BLaER1 treated with 17β-estradiol and CSF1 and Interleukin-3, amounts not matched to agents 10 nM and 100 nM (cell line): ENCODE results near the gene TMEM140.
"Not testable (repeated sequence)": the region's sequence is repeated elsewhere in the genome, so short reads cannot be mapped to it uniquely, and the experiment has no call there.

ENCODE experiments used
- H3K27ac ChIP-seq, 11 experiments: shearing (Covaris generic); formaldehyde crosslinking; 2 replicates each; pipeline ENCODE4 v1.8.1; 2022
- H3K27me3 ChIP-seq, 11 experiments: shearing (Covaris generic); formaldehyde crosslinking; 2 replicates each; pipeline ENCODE4 v1.8.1; 2022
- H3K36me3 ChIP-seq, 11 experiments: shearing (Covaris generic); formaldehyde crosslinking; 2 replicates each; pipeline ENCODE4 v1.8.1; 2022
- H3K4me1 ChIP-seq, 10 experiments: shearing (Covaris generic); formaldehyde crosslinking; 2 replicates each; pipeline ENCODE4 v1.8.1; 2022
- H3K4me2 ChIP-seq, 11 experiments: shearing (Covaris generic); formaldehyde crosslinking; 2 replicates each; pipeline ENCODE4 v1.8.1; 2022
- H3K4me3 ChIP-seq, 10 experiments: shearing (Covaris generic); formaldehyde crosslinking; 2 replicates each; pipeline ENCODE4 v1.8.1; 2022
- H3K9ac ChIP-seq, 11 experiments: shearing (Covaris generic); formaldehyde crosslinking; 2 replicates each; pipeline ENCODE4 v1.8.1; 2022
- H3K9me3 ChIP-seq, 11 experiments: shearing (Covaris generic); formaldehyde crosslinking; replicated peaks in 1 of 11; 2 replicates each; pipeline ENCODE4 v1.8.1; 2022
- H4K20me1 ChIP-seq, 11 experiments: shearing (Covaris generic); formaldehyde crosslinking; 2 replicates each; pipeline ENCODE4 v1.8.1; 2022
- Cebpa-rat ChIP-seq, 11 experiments: shearing (Covaris generic); IDR thresholded peaks; 2 replicates each; pipeline ENCODE4 v1.8.1; 2022

TMEM140 gene

DNA sequence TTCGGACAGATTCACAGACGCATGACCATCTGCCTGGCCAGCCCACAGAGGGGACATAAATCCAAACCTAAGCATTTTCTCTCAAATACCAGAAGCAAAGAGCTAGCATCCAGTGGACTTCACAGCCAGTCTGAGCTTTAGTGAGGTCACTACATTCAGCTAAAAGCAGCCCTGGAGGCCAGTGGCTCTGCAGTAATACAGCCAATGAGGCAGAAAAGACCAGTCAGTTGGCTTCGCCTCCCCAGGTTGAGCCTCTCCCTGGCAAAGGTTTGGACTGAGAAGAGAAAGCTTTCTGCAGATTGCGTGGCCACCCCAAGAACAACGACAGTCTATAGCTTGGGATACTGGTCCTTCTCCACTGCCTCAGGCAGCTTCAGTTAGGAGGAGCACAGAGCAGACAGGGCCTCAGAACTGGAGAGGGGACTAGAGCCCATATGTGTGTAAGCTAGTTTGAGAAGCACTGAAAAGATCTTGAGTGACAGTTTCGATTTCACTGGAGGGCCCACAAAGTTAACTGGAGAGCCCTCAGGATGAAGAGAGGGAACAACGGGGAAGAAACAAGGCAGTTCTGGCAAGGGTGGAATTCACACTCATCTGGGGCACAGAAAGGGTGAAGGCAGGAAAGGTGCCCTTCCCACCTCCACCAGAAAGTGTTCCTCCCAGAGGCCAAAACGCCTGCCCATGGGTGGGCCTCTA is 59.7 kb downstream of the TMEM140 start:
- Histone ChIP-seq H4K20me1 (peaks cover 0 to 19% (median 0%) of the 10 kb centered on the region in 11 experiments; a peak in 3 of 22 replicates), H3K9me3 (no peaks in the 10 kb centered on the region), H3K9ac (peak overlapping the region in 6 of 11 experiments; percentile 2 to 95 (median 25); a peak in 4 of 22 replicates), H3K4me2 (peak overlapping the region; percentile 55 to 99 (median 90)), H3K27ac (peak overlapping the region in 5 of 11 experiments; percentile 4 to 85 (median 29); a peak in 5 of 22 replicates), H3K27me3 (no peaks in the 10 kb centered on the region), H3K4me3 (peak overlapping the region in 1 of 10 experiments; percentile 89; a peak in 1 of 20 replicates), H3K4me1 (peaks cover 74 to 88% (median 87%) of the 10 kb centered on the region in 10 experiments), H3K36me3 (peaks cover 0 to 28% (median 11%) of the 10 kb centered on the region in 11 experiments; a peak in 14 of 22 replicates)
- TF ChIP-seq Cebpa-rat (IDR thresholded peaks at IDR 0.05) = no peak

DNA sequence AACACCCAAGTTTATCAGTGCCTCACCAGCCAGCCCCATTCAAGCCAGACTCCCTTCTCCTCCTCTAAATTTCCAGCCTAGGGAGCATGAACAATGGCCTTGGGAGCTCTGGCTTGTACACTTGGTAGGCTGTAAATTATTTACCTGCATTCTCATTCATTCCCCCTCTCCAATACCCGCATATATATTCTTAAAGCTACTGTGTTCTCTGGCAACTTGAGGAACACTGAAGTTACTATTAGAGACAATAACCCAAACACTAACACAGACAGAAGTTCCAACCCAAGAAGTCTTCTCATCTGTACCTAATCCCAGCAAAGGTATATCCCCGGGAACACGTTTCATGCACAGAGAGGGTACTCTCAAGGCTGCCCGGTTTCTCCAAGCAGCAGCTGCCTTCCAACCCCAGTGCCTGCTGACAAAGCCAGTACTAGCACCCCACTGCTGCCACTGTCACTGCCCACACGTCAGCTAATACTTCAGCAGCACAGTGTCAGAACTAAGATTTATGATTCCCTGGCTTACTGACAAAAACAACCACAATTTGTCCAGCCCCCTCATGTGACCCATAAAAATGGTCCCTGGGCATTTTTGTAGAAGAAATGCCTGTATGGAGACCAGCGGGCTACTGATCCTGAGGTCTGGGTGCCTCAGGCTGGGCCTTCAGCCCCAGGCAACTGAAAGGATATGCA is 60.4 kb downstream of the TMEM140 start:
- peaks cover 0 to 22% (median 10%) of the 10 kb centered on the region in 11 experiments; a peak in 13 of 22 replicates for H3K36me3 ChIP-seq
- no peak for TF ChIP-seq Cebpa-rat (IDR thresholded peaks at IDR 0.05)
- no peaks in the 10 kb centered on the region for H3K27me3 ChIP-seq
- H3K4me3 ChIP-seq = peak overlapping the region in 3 of 10 experiments; percentile 11 to 89 (median 34); a peak in 4 of 20 replicates
- H3K4me2 ChIP-seq = peak overlapping the region; percentile 55 to 99 (median 90)
- no peaks in the 10 kb centered on the region for H3K9me3 ChIP-seq
- peaks cover 0 to 16% (median 0%) of the 10 kb centered on the region in 11 experiments; a peak in 3 of 22 replicates for H4K20me1 ChIP-seq
- H3K27ac ChIP-seq = peak overlapping the region in 5 of 11 experiments; percentile 4 to 85 (median 19); a peak in 5 of 22 replicates
- peak overlapping the region in 6 of 11 experiments; percentile 8 to 95 (median 38); a peak in 5 of 22 replicates for H3K9ac ChIP-seq
- peaks cover 67 to 81% (median 80%) of the 10 kb centered on the region in 10 experiments for H3K4me1 ChIP-seq

DNA sequence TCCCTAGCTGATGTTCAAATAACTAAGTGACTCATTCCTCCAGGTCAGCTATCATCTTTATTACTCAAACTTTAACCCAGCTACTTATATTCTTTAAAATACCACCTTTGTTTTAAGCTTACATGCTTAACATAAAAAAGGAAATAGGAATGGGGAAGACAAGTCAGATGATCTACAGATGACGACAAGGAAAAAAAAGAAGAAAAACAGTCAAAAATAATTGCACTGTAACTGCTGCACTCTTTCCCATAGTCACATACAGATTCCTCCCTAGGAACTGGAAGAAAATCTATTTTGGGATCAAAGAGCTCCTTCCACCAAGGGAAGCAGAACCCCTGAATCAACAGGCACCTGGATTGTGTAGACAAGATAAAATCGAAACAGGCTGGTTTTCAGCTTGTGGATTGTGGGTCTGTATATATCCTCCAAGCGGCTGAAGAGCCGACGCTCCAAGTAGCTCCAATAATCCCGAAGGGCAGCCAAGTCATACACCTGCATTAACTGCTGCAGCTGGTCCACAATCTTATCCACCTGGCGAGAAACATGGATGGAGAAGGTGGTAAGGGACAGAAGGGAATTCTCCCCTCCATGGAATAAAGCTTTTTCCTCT is 61.5 kb downstream of the TMEM140 start:
- Histone ChIP-seq H3K4me3 (peak overlapping the region in 2 of 10 experiments; percentile 86 to 89; a peak in 4 of 20 replicates), H3K27me3 (peaks cover 0 to 10% (median 0%) of the 10 kb centered on the region in 11 experiments; a peak in 4 of 22 replicates), H4K20me1 (peaks cover 0 to 16% (median 0%) of the 10 kb centered on the region in 11 experiments; a peak in 2 of 22 replicates), H3K9me3 (no peaks in the 10 kb centered on the region), H3K4me1 (peaks cover 62 to 70% (median 69%) of the 10 kb centered on the region in 10 experiments), H3K9ac (peak overlapping the region in 3 of 11 experiments; percentile 45 to 95 (median 91); a peak in 6 of 22 replicates), H3K36me3 (peaks cover 0 to 11% (median 2%) of the 10 kb centered on the region in 11 experiments; a peak in 12 of 22 replicates), H3K27ac (peak overlapping the region in 3 of 11 experiments; percentile 32 to 85 (median 70); a peak in 5 of 22 replicates), H3K4me2 (peak overlapping the region; percentile 73 to 99 (median 90))
- no peak for TF ChIP-seq Cebpa-rat (IDR thresholded peaks at IDR 0.05)

DNA sequence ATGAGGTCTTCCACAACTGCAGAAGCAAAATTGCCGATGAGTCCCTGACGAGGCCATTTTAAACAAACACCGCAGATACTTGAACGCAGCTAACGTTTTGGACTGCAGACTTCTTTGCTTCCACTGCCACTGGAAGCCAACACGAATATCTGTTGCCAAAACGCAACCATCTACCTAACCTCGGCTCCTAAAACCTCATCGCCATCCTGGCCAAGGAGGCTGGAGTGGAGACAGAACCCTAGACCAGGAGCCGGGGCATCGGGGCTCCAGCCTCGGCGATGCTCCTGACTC is 63.0 kb downstream of the TMEM140 start:
- peak overlapping the region; percentile 69 to 90 (median 82) for H3K27ac ChIP-seq
- peak overlapping the region; percentile 78 to 95 (median 87) for H3K9ac ChIP-seq

DNA sequence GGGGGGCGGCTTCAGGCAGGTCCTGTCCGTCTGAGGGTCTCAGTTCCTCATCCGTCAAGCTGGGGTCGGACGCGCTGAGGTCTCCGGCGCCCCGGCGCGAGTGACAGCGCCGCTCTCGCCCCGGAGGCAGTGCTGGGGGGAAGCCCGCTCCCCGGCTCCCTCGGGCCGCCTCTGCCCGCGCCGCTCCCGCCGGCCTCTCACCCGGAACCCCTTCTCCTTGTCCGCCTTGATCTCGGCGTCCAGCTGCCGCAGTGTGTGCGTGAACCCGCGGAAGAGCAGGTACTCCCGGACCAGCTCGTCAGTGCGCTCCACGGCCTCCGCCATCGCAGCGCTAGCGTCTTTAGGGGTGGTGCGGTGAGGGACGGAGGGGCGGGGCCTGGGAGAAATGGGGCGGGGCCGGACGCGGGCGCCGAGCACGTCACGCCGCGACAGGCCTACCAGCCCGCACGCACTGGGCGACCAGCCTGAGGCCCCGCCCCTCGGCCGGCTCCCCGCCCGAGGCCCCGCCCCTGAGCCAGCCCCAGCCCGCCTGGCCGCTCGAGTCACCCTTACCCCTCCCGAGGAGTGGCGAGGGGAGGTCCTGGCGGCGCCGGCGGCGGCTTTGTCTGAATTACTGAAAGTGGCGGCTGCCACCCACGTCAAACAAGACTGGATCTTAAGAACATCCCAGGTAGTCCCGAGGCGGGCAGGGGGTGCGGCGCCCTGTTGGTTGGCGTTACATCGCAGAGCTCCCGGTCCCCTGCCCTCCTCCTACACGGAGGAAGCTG is 63.5 kb downstream of the TMEM140 start, which contains the start of gene WDR91:
WDR91 (minus strand) TSS at position 348 of the 767 bp plus-strand sequence; CDS start at position 324, 24 bp downstream.
- Histone ChIP-seq H3K9me3 (no peaks in the 10 kb centered on the region), H3K4me2 (peak within 1 kb of the TSS; percentile 87 to 99 (median 93)), H3K4me1 (peaks cover 43 to 50% (median 48%) of the 10 kb centered on the region in 10 experiments), H3K27ac (peak within 1 kb of the TSS; percentile 69 to 90 (median 82)), H3K4me3 (peak within 1 kb of the TSS; percentile 71 to 94 (median 82)), H3K27me3 (peaks cover 0 to 15% (median 0%) of the 10 kb centered on the region in 11 experiments; a peak in 4 of 22 replicates), H4K20me1 (peaks cover 0 to 16% (median 0%) of the 10 kb centered on the region in 11 experiments; a peak in 1 of 22 replicates), H3K36me3 (no peaks in the 10 kb centered on the region), H3K9ac (peak within 1 kb of the TSS; percentile 78 to 95 (median 87))
- no peak for TF ChIP-seq Cebpa-rat (IDR thresholded peaks at IDR 0.05)

More for the DNA sequence above, 63.0 kb downstream of the TMEM140 start:
- Histone ChIP-seq H3K4me3 (peak overlapping the region; percentile 71 to 94 (median 82)), H3K27me3 (peaks cover 0 to 15% (median 0%) of the 10 kb centered on the region in 11 experiments; a peak in 4 of 22 replicates), H3K36me3 (no peaks in the 10 kb centered on the region), H3K9me3 (no peaks in the 10 kb centered on the region), H3K4me2 (peak overlapping the region; percentile 86 to 99 (median 91)), H3K4me1 (peaks cover 48 to 55% (median 54%) of the 10 kb centered on the region in 10 experiments), H4K20me1 (peaks cover 0 to 16% (median 0%) of the 10 kb centered on the region in 11 experiments; a peak in 1 of 22 replicates)
- no peak for TF ChIP-seq Cebpa-rat (IDR thresholded peaks at IDR 0.05)

DNA sequence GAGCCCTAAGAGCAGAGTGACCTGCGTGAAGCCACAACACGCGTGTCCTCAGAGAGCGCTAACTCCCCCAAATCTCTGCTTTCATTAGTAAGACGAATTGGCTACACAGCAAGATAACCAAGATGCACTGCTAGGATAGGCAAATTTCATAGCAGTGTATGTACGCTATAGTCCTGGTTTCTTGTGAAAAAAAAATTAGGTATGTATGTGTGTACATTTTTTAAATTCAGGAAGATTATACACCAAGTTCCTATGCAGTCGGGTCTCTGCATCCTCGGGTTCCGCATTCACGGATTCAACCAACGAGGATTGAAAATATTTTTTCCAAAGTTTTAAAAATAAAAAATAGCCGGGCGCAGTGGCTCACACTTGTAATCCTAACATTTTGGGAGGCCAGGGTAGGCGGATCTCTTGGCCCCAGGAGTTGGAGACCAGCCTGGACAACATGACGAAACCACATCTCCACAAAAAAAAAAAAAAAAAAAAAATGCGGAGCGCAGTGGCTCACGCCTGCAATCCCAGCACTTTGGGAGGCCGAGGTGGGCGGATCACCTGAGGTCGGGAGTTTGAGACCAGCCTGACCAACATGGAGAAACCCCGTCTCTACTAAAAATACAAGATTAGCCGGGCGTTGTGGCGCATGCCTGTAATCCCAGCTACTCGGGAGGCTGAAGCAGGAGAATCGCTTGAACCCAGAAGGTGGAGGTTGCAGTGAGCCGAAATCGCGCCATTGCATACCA is 64.2 kb downstream of the TMEM140 start:
- not testable (repeated sequence) for H3K36me3 ChIP-seq, H3K9me3 ChIP-seq
- H3K27ac ChIP-seq = peak overlapping the region in 10 of 11 experiments; percentile 49 to 81 (median 70); a peak in 18 of 22 replicates
- peak overlapping the region; percentile 83 to 97 (median 88) for H3K4me2 ChIP-seq
- peaks cover 35 to 43% (median 41%) of the 10 kb centered on the region in 10 experiments for H3K4me1 ChIP-seq
- H3K4me3 ChIP-seq = peak overlapping the region; percentile 71 to 94 (median 82)
- H3K27me3 ChIP-seq = peaks cover 0 to 15% (median 0%) of the 10 kb centered on the region in 11 experiments; a peak in 4 of 22 replicates
- peak overlapping the region; percentile 74 to 92 (median 85) for H3K9ac ChIP-seq
- H4K20me1 ChIP-seq = peaks cover 0 to 13% (median 0%) of the 10 kb centered on the region in 11 experiments; a peak in 1 of 22 replicates

DNA sequence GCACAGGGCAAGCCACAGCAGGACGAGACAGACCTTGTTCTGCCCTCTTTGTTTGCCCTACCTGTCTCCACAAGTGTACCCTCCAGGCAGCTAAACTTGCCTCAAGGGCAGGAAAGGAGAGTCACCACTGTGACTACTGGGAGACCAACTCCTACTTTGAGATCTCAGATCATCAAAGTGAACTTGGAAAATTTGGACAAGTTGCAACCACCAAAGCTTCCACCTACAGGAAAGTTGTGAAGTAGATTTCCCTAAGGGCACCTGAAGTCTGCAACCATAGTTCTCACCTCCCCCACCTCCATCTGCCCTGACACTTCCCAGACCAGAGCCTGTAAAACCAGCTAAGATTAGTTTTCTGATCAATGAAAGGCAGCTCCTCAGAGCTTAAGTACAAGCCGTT is 66.0 kb downstream of the TMEM140 start:
- H3K36me3 ChIP-seq = no peaks in the 10 kb centered on the region
- TF ChIP-seq Cebpa-rat (IDR thresholded peaks at IDR 0.05) = no peak
- no peak overlapping the region for H3K4me3 ChIP-seq
- H3K9me3 ChIP-seq = no peaks in the 10 kb centered on the region
- no peak overlapping the region for H3K27ac ChIP-seq
- no peak overlapping the region for H3K4me2 ChIP-seq
- H3K27me3 ChIP-seq = peaks cover 0 to 30% (median 0%) of the 10 kb centered on the region in 11 experiments; a peak in 4 of 22 replicates
- H3K9ac ChIP-seq = no peak overlapping the region
- no peaks in the 10 kb centered on the region for H4K20me1 ChIP-seq
- peaks cover 18 to 25% (median 24%) of the 10 kb centered on the region in 10 experiments for H3K4me1 ChIP-seq
